Breast epithelium (tissue), 3 donors: Measurements from ENCODE around the gene KCNJ3.

ENCODE experiments used
- POLR2A ChIP-seq: fragments of 450-650 bp; IDR thresholded peaks from one replicate; pipeline ENCODE4 v1.6.1; 2016; ENCODE audit warnings: antibody characterized with exemption, mild to moderate bottlenecking, moderate library complexity
- POLR2AphosphoS5 ChIP-seq, 3 donors: sonication (generic); formaldehyde crosslinking; IDR thresholded peaks; one replicate each; pipeline ENCODE4 v1.6.1; 2017; ENCODE audit warnings: antibody characterized with exemption in 3 of 3
- TF ChIP-seq, protein P1 (sequence below), 3 donors: fragments of 450-650 bp; IDR thresholded peaks; one replicate each; pipeline ENCODE4 v1.5.1; 2016 to 2017; ENCODE audit warnings: antibody characterized with exemption in 3 of 3, mild to moderate bottlenecking in 3 of 3, moderate library complexity in 3 of 3

DNA sequence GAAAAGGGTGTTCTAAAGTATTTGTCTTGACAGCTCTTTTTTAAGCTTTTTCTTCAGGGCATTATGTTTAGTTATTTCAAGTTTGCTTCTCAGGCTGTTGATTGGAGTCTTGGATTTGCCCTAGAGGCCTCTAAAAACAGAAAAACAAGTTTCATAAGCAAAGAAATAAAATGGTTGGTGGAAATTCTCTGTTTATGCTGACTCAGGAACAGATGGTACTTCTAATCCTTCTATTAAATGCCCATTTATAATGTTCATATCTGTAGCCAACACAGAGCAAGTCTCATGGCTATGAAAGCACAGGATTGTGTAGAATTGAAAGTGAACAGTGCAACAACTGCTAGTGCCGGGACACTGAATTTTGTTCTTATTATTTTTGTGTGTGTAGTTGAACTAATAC, 60.4 kb downstream of the KCNJ3 start:
- TF ChIP-seq, protein P1, sequence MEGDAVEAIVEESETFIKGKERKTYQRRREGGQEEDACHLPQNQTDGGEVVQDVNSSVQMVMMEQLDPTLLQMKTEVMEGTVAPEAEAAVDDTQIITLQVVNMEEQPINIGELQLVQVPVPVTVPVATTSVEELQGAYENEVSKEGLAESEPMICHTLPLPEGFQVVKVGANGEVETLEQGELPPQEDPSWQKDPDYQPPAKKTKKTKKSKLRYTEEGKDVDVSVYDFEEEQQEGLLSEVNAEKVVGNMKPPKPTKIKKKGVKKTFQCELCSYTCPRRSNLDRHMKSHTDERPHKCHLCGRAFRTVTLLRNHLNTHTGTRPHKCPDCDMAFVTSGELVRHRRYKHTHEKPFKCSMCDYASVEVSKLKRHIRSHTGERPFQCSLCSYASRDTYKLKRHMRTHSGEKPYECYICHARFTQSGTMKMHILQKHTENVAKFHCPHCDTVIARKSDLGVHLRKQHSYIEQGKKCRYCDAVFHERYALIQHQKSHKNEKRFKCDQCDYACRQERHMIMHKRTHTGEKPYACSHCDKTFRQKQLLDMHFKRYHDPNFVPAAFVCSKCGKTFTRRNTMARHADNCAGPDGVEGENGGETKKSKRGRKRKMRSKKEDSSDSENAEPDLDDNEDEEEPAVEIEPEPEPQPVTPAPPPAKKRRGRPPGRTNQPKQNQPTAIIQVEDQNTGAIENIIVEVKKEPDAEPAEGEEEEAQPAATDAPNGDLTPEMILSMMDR (IDR thresholded peaks at IDR 0.05), result no peak
- TF ChIP-seq POLR2A (no peak), POLR2AphosphoS5 (IDR thresholded peaks at IDR 0.05) (no peak)
